HEK293 (cell line): Measurements from ENCODE around the gene TUBA8.

Source experiments
- CTCF ChIA-PET: fragments of 350-600 bp; formaldehyde crosslinking; extraction: SDS; loops from one replicate; lab custom pipeline; 2021; ENCODE audit warnings: antibody characterized with exemption; lab: Yijun Ruan, JAX
- POLR2A ChIA-PET: fragments of 300-600 bp; formaldehyde crosslinking; extraction: SDS; loops from one replicate; lab custom pipeline; 2020; ENCODE audit warnings: antibody characterized with exemption, inconsistent platforms; lab: Yijun Ruan, JAX
- H3K27ac ChIP-seq: fragments of 200-500 bp; sonication (Bioruptor generic); 2 replicates; pipeline ENCODE4 v1.5.1; 2014; ENCODE audit warnings: low read depth, low read length, control low read depth, inconsistent platforms; ENCODE audit errors: extremely low read depth
- H3K36me3 ChIP-seq, 2 experiments: fragments of 200-500 bp in 1 of 2; sonication (Bioruptor generic) in 1 of 2; 1 replicate in 1 of 2; 2 replicates in 1 of 2; pipeline ENCODE4 v1.5.1; 2014 to 2017; ENCODE audit warnings: inconsistent platforms in 2 of 2, low read length in 2 of 2; ENCODE audit not compliant: control insufficient read depth in 2 of 2, insufficient read depth in 1 of 2
- H3K4me1 ChIP-seq: fragments of 200-500 bp; sonication (Bioruptor generic); 2 replicates; pipeline ENCODE4 v1.5.1; 2014; ENCODE audit warnings: mild to moderate bottlenecking, low read length, inconsistent platforms; ENCODE audit not compliant: control insufficient read depth, insufficient read depth
- H3K4me3 ChIP-seq: 2 replicates; pipeline ENCODE4 v1.5.1; 2011; ENCODE audit warnings: low read depth, mild to moderate bottlenecking, control low read depth, low read length, moderate library complexity
- H3K9me3 ChIP-seq: fragments of 200-500 bp; sonication (Bioruptor generic); 2 replicates; pipeline ENCODE4 v1.5.1; 2014; ENCODE audit warnings: low read depth, low read length, inconsistent platforms; ENCODE audit not compliant: control insufficient read depth, insufficient read depth
- BCL6B ChIP-seq: fragments of 450-650 bp; formaldehyde crosslinking; IDR thresholded peaks from 2 replicates; pipeline ENCODE4 v1.5.1; 2017; ENCODE audit warnings: missing biosample characterization, missing genetic modification characterization
- GLI2 ChIP-seq: fragments of 450-650 bp; formaldehyde crosslinking; IDR thresholded peaks from 2 replicates; pipeline ENCODE4; 2017; ENCODE audit warnings: missing biosample characterization, missing genetic modification characterization, low read depth, borderline replicate concordance
- REPIN1 ChIP-seq: fragments of 450-650 bp; formaldehyde crosslinking; IDR thresholded peaks from 2 replicates; pipeline ENCODE4 v1.5.1; 2017; ENCODE audit warnings: missing biosample characterization, missing genetic modification characterization, low read depth
- YY2 ChIP-seq: fragments of 450-650 bp; formaldehyde crosslinking; IDR thresholded peaks from 2 replicates; pipeline ENCODE4 v1.5.1; 2016; ENCODE audit warnings: missing biosample characterization, missing genetic modification characterization
- ZBTB26 ChIP-seq: fragments of 450-650 bp; formaldehyde crosslinking; optimal IDR thresholded peaks from 2 replicates; pipeline ENCODE3; 2016; ENCODE audit warnings: missing biosample characterization, mild to moderate bottlenecking, missing genetic modification characterization
- ZBTB48 ChIP-seq: fragments of 450-650 bp; formaldehyde crosslinking; IDR thresholded peaks from 2 replicates; pipeline ENCODE4 v1.5.1; 2016; ENCODE audit warnings: missing biosample characterization, missing genetic modification characterization
- ZNF19 ChIP-seq: fragments of 450-650 bp; formaldehyde crosslinking; IDR thresholded peaks from 2 replicates; pipeline ENCODE4; 2016; ENCODE audit warnings: missing biosample characterization, missing genetic modification characterization, low read depth
- ZNF23 ChIP-seq: fragments of 450-650 bp; formaldehyde crosslinking; IDR thresholded peaks from 2 replicates; pipeline ENCODE4 v1.5.1; 2016; ENCODE audit warnings: missing biosample characterization, missing genetic modification characterization, borderline replicate concordance
- ZNF248 ChIP-seq: fragments of 450-650 bp; formaldehyde crosslinking; IDR thresholded peaks from 2 replicates; pipeline ENCODE4 v1.5.1; 2017; ENCODE audit warnings: missing biosample characterization, missing genetic modification characterization
- ZNF266 ChIP-seq: fragments of 450-650 bp; formaldehyde crosslinking; IDR thresholded peaks from 2 replicates; pipeline ENCODE4 v1.5.1; 2016; ENCODE audit warnings: missing biosample characterization, missing genetic modification characterization, low read depth
- ZNF335 ChIP-seq: fragments of 450-650 bp; formaldehyde crosslinking; conservative IDR thresholded peaks from 2 replicates; pipeline ENCODE4 v1.5.1; 2016; ENCODE audit warnings: missing biosample characterization, missing genetic modification characterization
- ZNF518A ChIP-seq: fragments of 450-650 bp; formaldehyde crosslinking; conservative IDR thresholded peaks from 2 replicates; pipeline ENCODE4 v1.5.1; 2016; ENCODE audit warnings: low read depth, missing biosample characterization, missing genetic modification characterization
- ZNF530 ChIP-seq: fragments of 450-650 bp; formaldehyde crosslinking; IDR thresholded peaks from 2 replicates; pipeline ENCODE4 v1.5.1; 2016; ENCODE audit warnings: low read depth, missing biosample characterization, missing genetic modification characterization
- ZNF701 ChIP-seq: fragments of 450-650 bp; formaldehyde crosslinking; IDR thresholded peaks from 2 replicates; pipeline ENCODE4 v1.5.1; 2016; ENCODE audit warnings: missing biosample characterization, missing genetic modification characterization
- ZNF785 ChIP-seq: fragments of 450-650 bp; formaldehyde crosslinking; IDR thresholded peaks from 2 replicates; pipeline ENCODE4 v1.5.1; 2016; ENCODE audit warnings: missing biosample characterization, missing genetic modification characterization
- ZNF792 ChIP-seq: fragments of 450-650 bp; formaldehyde crosslinking; IDR thresholded peaks from 2 replicates; pipeline ENCODE4 v1.5.1; 2016; ENCODE audit warnings: missing biosample characterization, missing genetic modification characterization
- TF ChIP-seq, protein P1 (sequence below): fragments of 450-650 bp; formaldehyde crosslinking; IDR thresholded peaks from 2 replicates; pipeline ENCODE4 v1.5.1; 2016; ENCODE audit warnings: missing biosample characterization, missing genetic modification characterization, borderline replicate concordance
- TF ChIP-seq, protein P2 (sequence below): fragments of 450-650 bp; formaldehyde crosslinking; IDR thresholded peaks from 2 replicates; pipeline ENCODE4 v1.5.1; 2016; ENCODE audit warnings: missing biosample characterization, missing genetic modification characterization

The TUBA8 gene

DNA sequence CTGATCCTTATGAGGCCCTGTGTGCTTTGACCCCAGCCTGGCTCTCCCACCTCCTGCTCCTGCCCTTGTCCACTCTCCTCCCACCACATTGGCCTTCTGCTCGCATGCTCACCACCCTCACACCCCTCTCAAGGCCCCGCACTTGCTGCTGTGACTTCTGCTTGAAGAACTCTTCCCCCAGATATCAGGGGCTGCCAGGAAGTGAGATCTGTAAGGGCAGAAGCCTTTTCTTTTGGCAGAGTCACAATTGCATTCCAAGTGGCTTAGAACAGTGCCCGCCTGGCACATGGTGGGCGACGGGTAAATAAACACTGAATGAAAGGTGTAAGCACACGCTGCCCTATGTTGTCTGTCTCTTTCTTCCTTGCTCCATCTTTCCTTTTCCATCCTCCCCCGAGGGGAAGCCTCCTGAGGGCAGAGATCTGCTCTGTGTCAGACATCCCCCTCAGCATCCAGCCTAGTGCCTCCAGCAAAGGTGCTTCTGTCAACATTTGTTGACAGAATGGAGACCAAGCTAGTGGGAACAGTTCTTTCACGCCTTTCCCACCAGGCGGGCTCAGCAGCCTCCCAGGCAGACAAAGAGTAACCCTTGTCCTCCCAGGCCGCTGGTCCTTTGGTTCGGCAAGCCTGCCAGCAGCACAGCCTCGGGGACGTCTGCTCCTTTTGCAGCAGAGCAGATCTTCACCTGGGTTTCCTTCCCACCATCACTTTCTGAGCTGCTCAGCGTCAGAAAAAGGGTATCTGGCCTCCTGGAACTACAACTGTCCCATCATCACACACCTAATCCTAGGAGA, 42.9 kb upstream of the TUBA8 start:
- TF ChIP-seq ZNF335 (tag by site-specific recombination), result peak; percentile 38; the same call in 1 of the 2 replicates
- TF ChIP-seq ZNF701 (tag by site-specific recombination), result no peak
- Histone ChIP-seq H3K27ac (no peak overlapping the region), H3K9me3 (no peaks in the 10 kb centered on the region), H3K4me1 (no peaks in the 10 kb centered on the region), H3K4me3 (no peak overlapping the region), H3K36me3 (no peaks in the 10 kb centered on the region)
- ChIA-PET POLR2A (interaction anchor here (2.0 kb wide), 1 partner anchor 10 kb away, joined by 9 read pairs; the partner anchor contains the start of gene PEX26), CTCF (interaction anchor here (0.8 to 1.7 kb wide), 3 partner anchors 8 to 238 kb away, joined by 3 to 7 read pairs (median 7); no protein-coding TSS in a partner anchor)

DNA sequence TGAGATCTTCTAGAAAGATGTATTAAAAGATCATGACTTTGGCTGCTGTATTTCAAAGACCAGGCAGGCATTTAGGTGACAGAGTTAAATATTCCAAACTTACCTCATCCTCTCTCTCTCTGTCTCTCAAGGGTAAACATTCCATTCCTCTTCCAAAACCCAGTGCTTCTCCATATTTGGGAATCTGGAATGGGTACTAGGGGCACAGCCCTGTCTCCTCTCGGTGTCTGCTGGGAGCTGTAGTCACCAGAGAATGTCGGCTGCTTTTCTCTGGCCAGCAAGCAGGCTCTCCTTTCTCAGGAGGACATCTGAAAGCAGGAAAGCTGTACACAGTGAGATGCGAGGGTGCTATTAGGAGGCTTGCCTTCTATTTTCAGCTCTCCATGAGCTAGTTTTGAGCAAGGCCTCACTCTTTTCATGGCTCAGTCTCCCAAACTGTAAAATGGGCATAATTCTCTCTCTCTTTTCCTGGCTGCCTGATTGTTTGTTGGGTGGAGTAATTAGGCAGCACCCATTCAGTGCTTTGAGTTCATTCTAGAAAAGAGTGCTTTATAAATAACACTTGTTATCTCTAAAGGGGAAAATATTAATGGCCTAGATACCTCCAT, 42.1 kb upstream of the TUBA8 start:
- H3K4me1 ChIP-seq, result no peaks in the 10 kb centered on the region
- H3K9me3 ChIP-seq, result no peaks in the 10 kb centered on the region
- CTCF ChIA-PET, result interaction anchor here (0.8 to 1.7 kb wide), 3 partner anchors 8 to 238 kb away, joined by 3 to 7 read pairs (median 7); no protein-coding TSS in a partner anchor
- H3K4me3 ChIP-seq, result no peak overlapping the region
- no peak overlapping the region for H3K27ac ChIP-seq
- no peak for TF ChIP-seq ZNF266 (tag by site-specific recombination)
- no peak for TF ChIP-seq ZNF785 (tag by site-specific recombination)
- no peak for TF ChIP-seq GLI2
- TF ChIP-seq ZNF248, result no peak
- TF ChIP-seq ZBTB48 (tag by site-specific recombination), result no peak
- TF ChIP-seq, protein P1, sequence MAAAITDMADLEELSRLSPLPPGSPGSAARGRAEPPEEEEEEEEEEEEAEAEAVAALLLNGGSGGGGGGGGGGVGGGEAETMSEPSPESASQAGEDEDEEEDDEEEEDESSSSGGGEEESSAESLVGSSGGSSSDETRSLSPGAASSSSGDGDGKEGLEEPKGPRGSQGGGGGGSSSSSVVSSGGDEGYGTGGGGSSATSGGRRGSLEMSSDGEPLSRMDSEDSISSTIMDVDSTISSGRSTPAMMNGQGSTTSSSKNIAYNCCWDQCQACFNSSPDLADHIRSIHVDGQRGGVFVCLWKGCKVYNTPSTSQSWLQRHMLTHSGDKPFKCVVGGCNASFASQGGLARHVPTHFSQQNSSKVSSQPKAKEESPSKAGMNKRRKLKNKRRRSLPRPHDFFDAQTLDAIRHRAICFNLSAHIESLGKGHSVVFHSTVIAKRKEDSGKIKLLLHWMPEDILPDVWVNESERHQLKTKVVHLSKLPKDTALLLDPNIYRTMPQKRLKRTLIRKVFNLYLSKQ (tag by site-specific recombination), result no peak
- no peak for TF ChIP-seq ZBTB26 (tag by site-specific recombination)
- TF ChIP-seq ZNF23 (tag by site-specific recombination), result no peak
- TF ChIP-seq, all 188 proteins: peak for 0
- no peaks in the 10 kb centered on the region for H3K36me3 ChIP-seq
- POLR2A ChIA-PET, result interaction anchor here (1.2 to 2.0 kb wide), 2 partner anchors 9 to 10 kb away, joined by 3 to 9 read pairs; partner anchors contain the start of gene PEX26

DNA sequence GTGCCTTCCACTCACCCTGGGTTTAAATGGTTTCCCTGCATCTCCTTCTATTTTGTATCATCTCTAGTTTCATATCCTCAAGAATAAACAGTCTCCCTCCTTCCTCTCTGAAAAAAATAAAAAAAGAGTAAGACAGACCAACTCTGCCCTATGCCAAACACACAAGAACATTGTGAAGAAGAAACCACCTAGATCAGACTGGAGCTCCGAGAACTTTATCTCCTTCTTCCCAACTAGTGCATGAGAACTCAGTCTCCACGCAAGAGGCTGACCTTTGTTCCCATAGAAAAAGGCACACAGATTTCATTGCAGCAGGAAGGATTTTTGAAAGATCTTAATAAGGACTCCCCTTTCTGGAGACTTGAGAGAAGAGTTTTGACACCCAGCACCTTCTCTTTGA, 41.6 kb upstream of the TUBA8 start:
- ChIA-PET POLR2A (interaction anchor here (1.2 to 2.0 kb wide), 2 partner anchors 9 to 10 kb away, joined by 3 to 9 read pairs; partner anchors contain the start of gene PEX26), CTCF (interaction anchor here (0.6 to 1.7 kb wide), 5 partner anchors 7 to 680 kb away, joined by 3 to 7 read pairs (median 3); partner anchors contain the start of gene PEX26)
- Histone ChIP-seq H3K36me3 (no peaks in the 10 kb centered on the region), H3K4me1 (no peaks in the 10 kb centered on the region), H3K4me3 (no peak overlapping the region), H3K9me3 (no peaks in the 10 kb centered on the region), H3K27ac (no peak overlapping the region)
- TF ChIP-seq, protein P2, sequence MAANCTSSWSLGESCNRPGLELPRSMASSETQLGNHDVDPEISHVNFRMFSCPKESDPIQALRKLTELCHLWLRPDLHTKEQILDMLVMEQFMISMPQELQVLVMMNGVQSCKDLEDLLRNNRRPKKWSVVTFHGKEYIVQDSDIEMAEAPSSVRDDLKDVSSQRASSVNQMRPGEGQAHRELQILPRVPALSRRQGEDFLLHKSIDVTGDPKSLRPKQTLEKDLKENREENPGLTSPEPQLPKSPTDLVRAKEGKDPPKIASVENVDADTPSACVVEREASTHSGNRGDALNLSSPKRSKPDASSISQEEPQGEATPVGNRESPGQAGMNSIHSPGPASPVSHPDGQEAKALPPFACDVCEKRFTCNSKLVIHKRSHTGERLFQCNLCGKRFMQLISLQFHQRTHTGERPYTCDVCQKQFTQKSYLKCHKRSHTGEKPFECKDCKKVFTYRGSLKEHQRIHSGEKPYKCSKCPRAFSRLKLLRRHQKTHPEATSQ (tag by site-specific recombination), result no peak
- no peak for TF ChIP-seq ZNF530 (tag by site-specific recombination)
- no peak for TF ChIP-seq ZNF792 (tag by site-specific recombination)
- TF ChIP-seq BCL6B (tag by site-specific recombination), result no peak
- TF ChIP-seq YY2, result no peak
- no peak for TF ChIP-seq REPIN1
- no peak for TF ChIP-seq ZNF518A (tag by site-specific recombination)
- TF ChIP-seq ZNF19 (tag by site-specific recombination), result no peak
